HepG2 (cell line): ENCODE results near the gene RABL2A. TPM values are rescaled to one million over a fixed set of nuclear protein-coding genes. Genes with fewer than 3 reads are reported as not detected.
"Not testable (repeated sequence)": the region's sequence is repeated elsewhere in the genome, so short reads cannot be mapped to it uniquely, and the experiment has no call there.

Source experiments
- ATAC-seq: fragments of 200-7000 bp; cut with Tn5 transposase; 3 replicates; pipeline ENCODE4 v1.9.1; 2020; ENCODE audit warnings: mild to moderate bottlenecking, moderate library complexity
- BruUV-seq: library from RNA; stranded (reverse); fragments of 400-500 nt; replicated peaks from 2 replicates; lab custom pipeline; 2021; lab: Mats Ljungman, UMichigan
- CTCF ChIA-PET: fragments of 300-600 bp; formaldehyde crosslinking; extraction: SDS; loops from one replicate; lab custom pipeline; 2021; ENCODE audit warnings: low total read pairs, inconsistent platforms, low intra/inter-chr PET ratio; lab: Yijun Ruan, JAX
- POLR2A ChIA-PET: fragments of 350-600 bp; sonication (Branson Sonifier 250); formaldehyde crosslinking; loops from one replicate; lab custom pipeline; 2020; ENCODE audit warnings: antibody characterized with exemption, inconsistent platforms; lab: Yijun Ruan, JAX
- DNase-seq: peaks from one replicate; pipeline ENCODE4 v3.0.0-alpha.2; 2015; ENCODE audit warnings: low spot score
- FAIRE-seq: peaks from 3 replicates; lab custom pipeline; 2011; peaks lifted over from hg19 to GRCh38; lab: Jason Lieb, UNC
- H2AFZ ChIP-seq: one replicate; pipeline ENCODE4 v1.6.1; 2011; ENCODE audit warnings: low read length, inconsistent platforms
- H3K27ac ChIP-seq: fragments of 300-600 bp; 3 replicates; pipeline ENCODE4 v1.8.0; 2011; ENCODE audit warnings: mixed run types, mild to moderate bottlenecking, mixed read lengths, low read length, inconsistent platforms; ENCODE audit not compliant: insufficient read depth; ENCODE audit errors: extremely low read length
- H3K27me3 ChIP-seq, 2 experiments: fragments of 200-600 bp in 1 of 2; 2 replicates in 1 of 2; 3 replicates in 1 of 2; pipeline versions ENCODE4 v1.6.0 to v1.8.0; 2011; ENCODE audit warnings: low read length in 2 of 2, mild to moderate bottlenecking in 2 of 2, moderate library complexity in 2 of 2, inconsistent platforms in 1 of 2; ENCODE audit not compliant: insufficient read depth in 2 of 2, control insufficient read depth in 1 of 2
- H3K36me3 ChIP-seq, 2 experiments: fragments of 200-600 bp in 1 of 2; replicated peaks in 1 of 2; 2 replicates in 1 of 2; 3 replicates in 1 of 2; pipeline versions ENCODE4 v1.5.1 to v1.8.0; 2011; ENCODE audit warnings: low read length in 2 of 2, inconsistent platforms in 1 of 2; ENCODE audit not compliant: insufficient read depth in 2 of 2, control insufficient read depth in 1 of 2
- H3K4me1 ChIP-seq: 2 replicates; pipeline ENCODE4 v1.5.1; 2012; ENCODE audit warnings: low read length, inconsistent platforms; ENCODE audit not compliant: insufficient read depth
- H3K4me2 ChIP-seq: 2 replicates; pipeline ENCODE4 v1.6.0; 2011; ENCODE audit warnings: low read depth, low read length, inconsistent platforms
- H3K4me3 ChIP-seq, 3 experiments: fragments of 200-600 bp in 1 of 3; sonication (generic), shearing (Covaris generic) in 1 of 3; replicated peaks in 1 of 3; 2 replicates each; pipeline ENCODE4 v1.5.1; 2011 to 2016; ENCODE audit warnings: low read length in 3 of 3, inconsistent platforms in 2 of 3, low read depth in 2 of 3, mild to moderate bottlenecking in 2 of 3, control low read depth in 1 of 3, mixed read lengths in 1 of 3; ENCODE audit not compliant: insufficient read depth in 1 of 3
- H3K79me2 ChIP-seq: one replicate; pipeline ENCODE4 v1.6.1; 2011; ENCODE audit warnings: low read length, inconsistent platforms; ENCODE audit not compliant: insufficient read depth
- H3K9ac ChIP-seq: 2 replicates; pipeline ENCODE4 v1.6.0; 2011; ENCODE audit warnings: mild to moderate bottlenecking, low read depth, low read length, inconsistent platforms; ENCODE audit not compliant: insufficient read depth
- H3K9me3 ChIP-seq: 2 replicates; pipeline ENCODE4 v1.5.1; 2012; ENCODE audit warnings: mild to moderate bottlenecking, low read length
- H4K20me1 ChIP-seq: 2 replicates; pipeline ENCODE4 v1.6.0; 2011; ENCODE audit warnings: inconsistent platforms, mild to moderate bottlenecking, low read length, moderate library complexity; ENCODE audit not compliant: insufficient read depth
- WGBS: methylation state at CpG from one replicate; pipeline ENCODE4 v1.1.6; 2017; ENCODE audit warnings: low lambda C conversion rate; 5-methylcytosine and 5-hydroxymethylcytosine counted together
- in situ Hi-C: cut with HindIII; loops from 2 replicates; pipeline ENCODE4 v1.10.0; 2017; ENCODE audit warnings: low pct_unique_long_range_greater_than_20kb; ENCODE audit not compliant: extremely low pct_ligation_motif_present
- intact Hi-C: fragments of 100-400 bp; cut with micrococcal nuclease; formaldehyde crosslinking; loops from one replicate; pipeline ENCODE4 v1.10.0; 2022; ENCODE audit not compliant: unreplicated experiment
- polyA plus RNA-seq, 8 experiments: library from polyadenylated mRNA; depleted of rRNA in 3 of 8; stranded (reverse) in 7 of 8; unstranded in 1 of 8; fragments of >200 nt; fragmentation: Illumina TruSeq in 4 of 8; extraction: Trizol in 4 of 8; gene quantifications; 2 replicates each; pipeline versions ENCODE4 v1.2.1 to v1.2.3, GENCODE V29; 2011 to 2016; ENCODE audit warnings: low read depth in 4 of 8, missing spikeins in 1 of 8, mixed read lengths in 1 of 8; ENCODE audit not compliant: insufficient read depth in 1 of 8
- total RNA-seq, 5 experiments: library from RNA; depleted of rRNA; stranded (reverse); fragments of >200 nt; fragmentation: Illumina TruSeq; extraction: Trizol; gene quantifications; 2 replicates each; pipeline ENCODE4 v1.2.3, GENCODE V29; 2016; ENCODE audit warnings: low read depth in 1 of 5

Gene RABL2A
- total and polyA plus RNA-seq, 2 of the 13 experiments (the other 11 are each of a cell fraction or from before 2014, with no cell fraction given): 9.6 to 13.4 TPM

- H3K9ac ChIP-seq, BruUV-seq, H3K4me3 ChIP-seq, H3K36me3 ChIP-seq, H2AFZ ChIP-seq, ATAC-seq, POLR2A ChIA-PET, H3K4me2 ChIP-seq, CTCF ChIA-PET, DNase-seq, FAIRE-seq, H4K20me1 ChIP-seq, H3K4me1 ChIP-seq, in situ Hi-C loops, H3K79me2 ChIP-seq, H3K9me3 ChIP-seq, H3K27ac ChIP-seq, H3K27me3 ChIP-seq: not testable (repeated sequence)
- WGBS: 85% methylated on average over 5 of the region's 7 CpGs
- intact Hi-C loops: loop anchor here (10.0 kb wide), 1 partner anchor 95 kb away; no protein-coding TSS in a partner anchor
Observed at GRCh38 chr2:113609822-113610221, 17.2 kb upstream of the RABL2A start.

GRCh38 chr2:113621002-113621401 lies 6.1 kb upstream of the RABL2A start:
- WGBS: 100% methylated on average over 3 of the region's 5 CpGs

GRCh38 chr2:113625906-113626305 lies 1.2 kb upstream of the RABL2A start:
- H3K27me3 ChIP-seq, POLR2A ChIA-PET, DNase-seq, H3K9ac ChIP-seq, H3K79me2 ChIP-seq, intact Hi-C loops, H3K4me1 ChIP-seq, ATAC-seq, H3K36me3 ChIP-seq, in situ Hi-C loops, H2AFZ ChIP-seq, BruUV-seq, H3K9me3 ChIP-seq, H3K27ac ChIP-seq, H4K20me1 ChIP-seq, CTCF ChIA-PET: not testable (repeated sequence)
- peak overlapping the region; percentile 7 to 28 (median 23); a peak in 2 of 6 replicates for H3K4me3 ChIP-seq
- 55% methylated on average over 10 of the region's 10 CpGs for WGBS
- peak overlapping the region; percentile 68 for H3K4me2 ChIP-seq
- peak; percentile 37 for FAIRE-seq

More at GRCh38 chr2:113621002-113621401, 6.1 kb upstream of the RABL2A start:
- intact Hi-C loops, H3K27me3 ChIP-seq, H3K4me2 ChIP-seq, FAIRE-seq, POLR2A ChIA-PET, H3K27ac ChIP-seq, BruUV-seq, H3K9ac ChIP-seq, CTCF ChIA-PET, H3K4me3 ChIP-seq, DNase-seq, H3K36me3 ChIP-seq, in situ Hi-C loops, H3K79me2 ChIP-seq, H2AFZ ChIP-seq, H3K4me1 ChIP-seq, ATAC-seq, H4K20me1 ChIP-seq, H3K9me3 ChIP-seq: not testable (repeated sequence)

DNA sequence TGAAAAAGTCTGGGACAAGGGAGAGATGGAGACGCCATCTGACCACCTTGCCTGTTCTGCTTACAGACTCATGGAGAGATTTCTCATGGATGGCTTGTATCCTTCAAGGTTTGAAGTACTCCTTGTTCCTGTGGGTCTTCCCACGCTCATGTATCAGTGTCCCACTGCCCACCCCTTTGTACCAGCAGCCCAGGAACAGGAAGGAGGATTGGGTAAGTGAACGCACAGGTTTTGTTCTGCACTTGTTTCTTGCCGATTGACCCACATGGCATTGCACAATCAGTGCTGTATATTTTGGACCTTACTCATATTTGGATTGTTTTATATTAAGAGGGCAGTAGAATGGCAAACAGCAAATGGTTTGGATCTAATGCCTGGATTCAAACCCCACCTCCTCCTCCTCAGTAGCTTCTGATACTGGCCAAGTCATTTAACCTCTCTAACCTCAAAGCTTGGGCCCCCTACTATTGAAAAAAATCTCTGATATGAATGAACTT lies 5.8 kb downstream of the RABL2A start:
- BruUV-seq, H2AFZ ChIP-seq, FAIRE-seq, DNase-seq, H3K9ac ChIP-seq, in situ Hi-C loops, H3K9me3 ChIP-seq, H3K79me2 ChIP-seq, H3K27me3 ChIP-seq, H3K4me2 ChIP-seq, H3K27ac ChIP-seq, H3K36me3 ChIP-seq, H3K4me1 ChIP-seq, H4K20me1 ChIP-seq, CTCF ChIA-PET, ATAC-seq, H3K4me3 ChIP-seq, POLR2A ChIA-PET, intact Hi-C loops: not testable (repeated sequence)
- 93% methylated on average over 4 of the region's 4 CpGs for WGBS
